Measurements from ENCODE around the gene IKBKG. TPM values are rescaled to one million over a fixed set of nuclear protein-coding genes. Genes with fewer than 3 reads are reported as not detected.

IKBKG gene
- total RNA-seq, 1 experiment from 2014 or later = 29.3 TPM

- DNase-seq = no peak
- POLR2A ChIA-PET = no interaction called here
- Mint-ChIP-seq H3K9me3 (ENCODE audit: unreplicated experiment) (no peaks in the 10 kb centered on the region), H3K36me3 (ENCODE audit: insufficient read depth, unreplicated experiment) (peaks cover 21% of the 10 kb centered on the region), H3K4me3 (ENCODE audit: unreplicated experiment) (no peak overlapping the region), H3K4me1 (ENCODE audit: low read depth, unreplicated experiment) (no peaks in the 10 kb centered on the region), H3K27me3 (ENCODE audit: insufficient read depth, unreplicated experiment) (no peaks in the 10 kb centered on the region), H3K27ac (ENCODE audit: unreplicated experiment) (no peak overlapping the region)
- TF ChIP-seq CTCF (IDR thresholded peaks at IDR 0.05; ENCODE audit: insufficient read depth in 1 of 2, low read depth in 1 of 2, low read length in 1 of 2, severe bottlenecking in 1 of 2, unreplicated experiment in 1 of 2) = no peak
- no peaks in the 10 kb centered on the region for H3K9me3 ChIP-seq
- H3K36me3 ChIP-seq (ENCODE audit: control insufficient read depth, insufficient read depth, low read length) = no peaks in the 10 kb centered on the region
- CTCF ChIA-PET = no interaction called here
- intact Hi-C loops (cut with micrococcal nuclease; ENCODE audit: unreplicated experiment) = no loop called here
- H3K27me3 ChIP-seq (replicated peaks; ENCODE audit: control insufficient read depth, insufficient read depth, low read length) = no peaks in the 10 kb centered on the region
- peaks cover 18% of the 10 kb centered on the region for H3K4me1 ChIP-seq
- BruUV-seq (replicated peaks) = no TSS peak
- no peak overlapping the region for H3K4me3 ChIP-seq (ENCODE audit: low read depth, low read length)
Measured at GRCh38 chrX:154542723-154543424, 4.5 kb upstream of the IKBKG start.

GRCh38 chrX:154545673-154546274 is 1.6 kb upstream of the IKBKG start:
- intact Hi-C loops (cut with micrococcal nuclease; ENCODE audit: unreplicated experiment) = no loop called here
- POLR2A ChIA-PET = no interaction called here
- H3K9me3 ChIP-seq = no peaks in the 10 kb centered on the region
- Mint-ChIP-seq H3K27ac (ENCODE audit: unreplicated experiment) (no peak overlapping the region), H3K4me1 (ENCODE audit: low read depth, unreplicated experiment) (peaks cover 10% of the 10 kb centered on the region), H3K36me3 (ENCODE audit: insufficient read depth, unreplicated experiment) (peaks cover 30% of the 10 kb centered on the region), H3K9me3 (ENCODE audit: unreplicated experiment) (no peaks in the 10 kb centered on the region), H3K4me3 (ENCODE audit: unreplicated experiment) (peak overlapping the region; percentile 99), H3K27me3 (ENCODE audit: insufficient read depth, unreplicated experiment) (no peaks in the 10 kb centered on the region)
- peaks cover 15% of the 10 kb centered on the region for H3K4me1 ChIP-seq
- CTCF ChIA-PET = no interaction called here
- TF ChIP-seq CTCF (IDR thresholded peaks at IDR 0.05; ENCODE audit: insufficient read depth in 1 of 2, low read depth in 1 of 2, low read length in 1 of 2, severe bottlenecking in 1 of 2, unreplicated experiment in 1 of 2) = no peak
- H3K4me3 ChIP-seq (ENCODE audit: low read depth, low read length) = peak overlapping the region; percentile 76
- no peaks in the 10 kb centered on the region for H3K36me3 ChIP-seq (ENCODE audit: control insufficient read depth, insufficient read depth, low read length)
- no peaks in the 10 kb centered on the region for H3K27me3 ChIP-seq (replicated peaks; ENCODE audit: control insufficient read depth, insufficient read depth, low read length)
- BruUV-seq (replicated peaks) = no TSS peak
- DNase-seq = no peak

GRCh38 chrX:154546354-154547244 is 821 bp upstream of the IKBKG start, which contains the start of gene G6PD:
Gene G6PD (minus strand): TSS chrX:154546846. CDS start chrX:154546155, 691 bp downstream.
- H3K27me3 Mint-ChIP-seq (ENCODE audit: insufficient read depth, unreplicated experiment) = no peaks in the 10 kb centered on the region
- H3K9me3 Mint-ChIP-seq (ENCODE audit: unreplicated experiment) = no peaks in the 10 kb centered on the region
- no peaks in the 10 kb centered on the region for H3K27me3 ChIP-seq (replicated peaks; ENCODE audit: control insufficient read depth, insufficient read depth, low read length)
- intact Hi-C loops (cut with micrococcal nuclease; ENCODE audit: unreplicated experiment) = loop anchor here (1.0 kb wide), 1 partner anchor 30 kb away; the partner anchor contains the start of gene FAM3A
- H3K36me3 ChIP-seq (ENCODE audit: control insufficient read depth, insufficient read depth, low read length) = no peaks in the 10 kb centered on the region
- DNase-seq = peak; percentile 71 to 86
- POLR2A ChIA-PET = interaction anchor here (1.2 kb wide), 1 partner anchor 56 kb away, joined by 6 read pairs; the partner anchor contains the start of gene SLC10A3
- CTCF ChIA-PET = interaction anchor here (0.5 kb wide), 1 partner anchor 177 kb away, joined by 3 read pairs; no protein-coding TSS in a partner anchor
- peaks cover 28% of the 10 kb centered on the region for H3K36me3 Mint-ChIP-seq (ENCODE audit: insufficient read depth, unreplicated experiment)
- BruUV-seq (replicated peaks) = TSS peak; percentile 49
- peaks cover 8% of the 10 kb centered on the region for H3K4me1 ChIP-seq
- H3K4me3 ChIP-seq (ENCODE audit: low read depth, low read length) = peak within 1 kb of the TSS; percentile 76
- no peak for TF ChIP-seq CTCF (IDR thresholded peaks at IDR 0.05; ENCODE audit: insufficient read depth in 1 of 2, low read depth in 1 of 2, low read length in 1 of 2, severe bottlenecking in 1 of 2, unreplicated experiment in 1 of 2)
- peaks cover 10% of the 10 kb centered on the region for H3K4me1 Mint-ChIP-seq (ENCODE audit: low read depth, unreplicated experiment)
- peak within 1 kb of the TSS; percentile 95 for H3K27ac Mint-ChIP-seq (ENCODE audit: unreplicated experiment)
- peak within 1 kb of the TSS; percentile 99 for H3K4me3 Mint-ChIP-seq (ENCODE audit: unreplicated experiment)
- no peaks in the 10 kb centered on the region for H3K9me3 ChIP-seq

Measured in Caco-2 (cell line).